ENCODE data around the gene RAB43. TPM values are rescaled to one million over a fixed set of nuclear protein-coding genes. Genes with fewer than 3 reads are reported as not detected.

RAB43 gene
- total RNA-seq, 1 donor from 2014 or later, result 8.2 TPM

DNA sequence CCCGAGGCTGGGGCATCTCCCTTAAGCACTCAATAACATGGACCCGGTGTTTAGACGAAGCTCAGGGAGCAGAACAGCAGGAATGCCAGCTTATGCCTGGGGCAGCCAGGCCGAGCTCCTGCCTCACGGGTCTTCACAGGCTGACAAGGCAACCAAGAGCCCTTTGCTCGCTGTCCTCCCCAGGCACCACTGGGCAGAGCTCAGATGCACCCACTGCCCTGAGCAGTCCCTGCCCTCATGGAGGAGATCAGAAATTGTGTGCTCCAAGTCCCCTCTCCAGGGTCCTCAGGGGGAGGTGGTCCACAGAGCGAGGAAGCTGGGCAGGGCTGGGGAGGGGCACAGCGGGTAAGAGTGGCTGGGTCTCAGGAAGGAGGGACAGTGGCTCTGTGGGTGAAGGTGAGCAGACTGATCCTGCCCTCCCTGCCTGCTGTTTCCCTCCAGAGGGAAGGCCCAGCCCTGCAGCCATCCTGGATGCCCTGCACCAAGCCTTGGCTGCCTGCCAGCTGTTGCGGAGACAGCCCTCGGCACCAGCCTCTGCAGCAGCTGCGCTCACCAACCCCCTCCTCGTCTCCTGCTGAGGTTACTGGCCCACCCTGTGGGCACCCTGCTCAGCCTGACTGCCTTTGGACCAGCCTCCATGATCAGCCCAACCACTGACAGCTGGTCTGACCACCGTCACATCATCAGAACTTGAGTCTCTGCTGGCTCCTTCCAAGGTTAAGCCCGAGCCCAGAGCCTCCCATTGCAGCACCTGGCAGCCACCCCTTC lies 82.1 kb downstream of the RAB43 start:
- DNase-seq (ENCODE audit: low spot score), result no peak

DNA sequence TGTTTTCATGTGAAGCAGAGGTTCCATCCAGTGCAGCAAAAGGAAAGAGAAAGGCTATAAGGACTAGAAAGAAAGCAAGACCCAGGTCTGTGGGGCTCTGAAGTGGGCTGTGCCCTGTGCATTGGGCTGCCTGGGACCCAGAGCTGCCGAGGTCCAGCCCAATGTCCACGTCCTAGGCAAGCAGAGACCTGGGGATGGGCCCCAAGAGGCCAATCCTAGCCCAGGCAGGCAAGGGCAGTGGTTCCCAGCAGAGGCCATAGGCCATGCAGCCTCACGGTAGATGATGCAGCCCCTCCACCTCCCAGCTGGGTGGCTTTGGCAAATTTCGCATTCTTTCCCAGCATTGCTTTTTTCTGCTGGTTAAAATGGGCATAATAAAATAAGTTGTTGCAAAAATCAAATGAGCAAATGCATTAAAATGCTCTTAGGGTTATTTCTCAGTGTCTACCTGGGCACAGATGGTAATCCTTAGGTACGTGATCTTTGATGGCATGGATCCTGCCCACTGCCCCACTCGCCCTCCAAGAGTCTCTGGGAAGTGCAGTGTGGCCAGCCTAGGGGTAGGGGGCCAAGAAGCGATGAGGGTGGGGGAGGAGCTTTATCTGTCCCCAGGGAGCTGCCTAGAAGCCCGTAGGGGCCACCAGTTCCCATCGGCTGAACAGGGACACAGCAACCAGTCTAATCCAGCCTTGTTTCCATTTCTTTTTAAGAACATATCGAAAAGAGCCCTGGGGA lies 83.3 kb downstream of the RAB43 start:
- no peak for DNase-seq (ENCODE audit: low spot score)

Other genes starting within 250 kb of the RAB43 start
- gene ACAD9, start 242.2 kb downstream of the RAB43 start, total RNA-seq (ENCODE audit: insufficient read depth, low replicate concordance), result 26.5 TPM
- 2.2 TPM for gene CFAP92, start 127.7 kb downstream of the RAB43 start, total RNA-seq (ENCODE audit: insufficient read depth, low replicate concordance)
- not detected for gene EFCC1, start 120.5 kb downstream of the RAB43 start, total RNA-seq (ENCODE audit: insufficient read depth, low replicate concordance)
- 3.6 TPM for gene GP9, start 61.0 kb downstream of the RAB43 start, total RNA-seq (ENCODE audit: insufficient read depth, low replicate concordance)
- gene ISY1, start 39.3 kb upstream of the RAB43 start, total RNA-seq (ENCODE audit: insufficient read depth, low replicate concordance), result 22.1 TPM
- gene CNBP, start 62.1 kb upstream of the RAB43 start, total RNA-seq (ENCODE audit: insufficient read depth, low replicate concordance), result 303 TPM
- gene COPG1, start 127.8 kb upstream of the RAB43 start, total RNA-seq (ENCODE audit: insufficient read depth, low replicate concordance), result 139 TPM
- 3.4 TPM for gene HMCES, start 157.1 kb upstream of the RAB43 start, total RNA-seq (ENCODE audit: insufficient read depth, low replicate concordance)

All from umbilical cord (tissue), 2 donors.